Suprapubic skin (tissue), 4 donors: Measurements from ENCODE around the gene HDDC3. TPM values are rescaled to one million over a fixed set of nuclear protein-coding genes. Genes with fewer than 3 reads are reported as not detected.

ENCODE experiments used
- DNase-seq, 2 donors: peaks; one replicate each; pipeline ENCODE4 v3.0.0-alpha.2; 2019; ENCODE audit warnings: low spot score in 2 of 2
- H3K27ac ChIP-seq: fragments of 200-600 bp; sonication (generic); one replicate; pipeline ENCODE4 v1.5.1; 2019
- H3K27me3 ChIP-seq: fragments of 200-600 bp; sonication (generic); one replicate; pipeline ENCODE4 v1.5.1; 2019
- H3K36me3 ChIP-seq: fragments of 200-600 bp; sonication (generic); one replicate; pipeline ENCODE4 v1.5.1; 2019
- H3K4me1 ChIP-seq: fragments of 200-600 bp; sonication (generic); one replicate; pipeline ENCODE4 v1.5.1; 2019
- H3K4me3 ChIP-seq: fragments of 200-600 bp; sonication (generic); one replicate; pipeline ENCODE4 v1.5.1; 2019; ENCODE audit warnings: mild to moderate bottlenecking
- H3K9me3 ChIP-seq: fragments of 200-600 bp; sonication (generic); one replicate; pipeline ENCODE4 v1.5.1; 2019
- EP300 ChIP-seq: sonication (generic); formaldehyde crosslinking; IDR thresholded peaks from one replicate; pipeline ENCODE4 v1.6.1; 2017; ENCODE audit warnings: antibody characterized with exemption
- POLR2A ChIP-seq, 2 donors: fragments of 450-650 bp; IDR thresholded peaks; one replicate each; pipeline ENCODE4 v1.6.1; 2017; ENCODE audit warnings: antibody characterized with exemption in 2 of 2, mild to moderate bottlenecking in 2 of 2, moderate library complexity in 2 of 2
- POLR2AphosphoS5 ChIP-seq, 3 donors: sonication (generic); formaldehyde crosslinking; IDR thresholded peaks; one replicate each; pipeline ENCODE4 v1.6.1; 2017; ENCODE audit warnings: antibody characterized with exemption in 3 of 3
- WGBS: methylation state at CpG from one replicate; pipeline ENCODE4 v1.1.5; 2018; 5-methylcytosine and 5-hydroxymethylcytosine counted together
- total RNA-seq, 4 donors: library from RNA; depleted of rRNA; stranded (reverse); fragments of >200 nt; gene quantifications; one replicate each; pipeline ENCODE4 v1.1.0, GENCODE V29; 2016
- TF ChIP-seq, protein P1 (sequence below), 2 donors: fragments of 200-600 bp in 1 of 2; fragments of 450-650 bp in 1 of 2; sonication (generic) in 1 of 2; IDR thresholded peaks; one replicate each; pipeline ENCODE4 v1.5.1; 2016 to 2019; ENCODE audit warnings: antibody characterized with exemption in 2 of 2, mild to moderate bottlenecking in 1 of 2, moderate library complexity in 1 of 2

HDDC3 gene
- total RNA-seq, 4 donors from 2014 or later: 13.5 to 119 (median 17.0) TPM

DNA sequence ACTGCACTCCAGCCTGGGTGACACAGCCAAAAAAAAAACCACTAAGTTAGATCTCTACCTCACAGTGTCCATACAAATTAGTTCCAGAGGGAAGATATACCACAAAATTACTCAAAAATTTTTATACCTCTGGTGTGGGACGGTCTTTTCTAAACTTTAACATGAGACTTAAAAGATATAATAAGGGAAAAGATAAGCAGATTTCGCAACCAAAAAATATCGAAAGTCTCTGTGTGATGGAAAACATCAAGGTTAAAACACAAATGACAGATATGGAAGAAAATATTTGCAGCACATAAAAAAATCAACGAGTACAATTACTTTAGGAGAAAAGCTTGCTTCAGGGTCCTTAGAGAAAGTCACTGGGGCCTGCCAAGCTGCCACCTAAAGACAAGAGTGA, 10.5 kb downstream of the HDDC3 start:
- WGBS: 88% methylated on average over 4 of the region's 4 CpGs
- H3K27ac ChIP-seq: no peak overlapping the region
- no peaks in the 10 kb centered on the region for H3K9me3 ChIP-seq
- H3K27me3 ChIP-seq: no peaks in the 10 kb centered on the region
- peaks cover 48% of the 10 kb centered on the region for H3K36me3 ChIP-seq
- no peaks in the 10 kb centered on the region for H3K4me1 ChIP-seq
- TF ChIP-seq POLR2A (IDR thresholded peaks at IDR 0.05) (no peak), EP300 (no peak), POLR2AphosphoS5 (IDR thresholded peaks at IDR 0.05) (no peak)
- TF ChIP-seq, protein P1, sequence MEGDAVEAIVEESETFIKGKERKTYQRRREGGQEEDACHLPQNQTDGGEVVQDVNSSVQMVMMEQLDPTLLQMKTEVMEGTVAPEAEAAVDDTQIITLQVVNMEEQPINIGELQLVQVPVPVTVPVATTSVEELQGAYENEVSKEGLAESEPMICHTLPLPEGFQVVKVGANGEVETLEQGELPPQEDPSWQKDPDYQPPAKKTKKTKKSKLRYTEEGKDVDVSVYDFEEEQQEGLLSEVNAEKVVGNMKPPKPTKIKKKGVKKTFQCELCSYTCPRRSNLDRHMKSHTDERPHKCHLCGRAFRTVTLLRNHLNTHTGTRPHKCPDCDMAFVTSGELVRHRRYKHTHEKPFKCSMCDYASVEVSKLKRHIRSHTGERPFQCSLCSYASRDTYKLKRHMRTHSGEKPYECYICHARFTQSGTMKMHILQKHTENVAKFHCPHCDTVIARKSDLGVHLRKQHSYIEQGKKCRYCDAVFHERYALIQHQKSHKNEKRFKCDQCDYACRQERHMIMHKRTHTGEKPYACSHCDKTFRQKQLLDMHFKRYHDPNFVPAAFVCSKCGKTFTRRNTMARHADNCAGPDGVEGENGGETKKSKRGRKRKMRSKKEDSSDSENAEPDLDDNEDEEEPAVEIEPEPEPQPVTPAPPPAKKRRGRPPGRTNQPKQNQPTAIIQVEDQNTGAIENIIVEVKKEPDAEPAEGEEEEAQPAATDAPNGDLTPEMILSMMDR (IDR thresholded peaks at IDR 0.05): no peak
- no peak overlapping the region for H3K4me3 ChIP-seq
- DNase-seq: no peak

DNA sequence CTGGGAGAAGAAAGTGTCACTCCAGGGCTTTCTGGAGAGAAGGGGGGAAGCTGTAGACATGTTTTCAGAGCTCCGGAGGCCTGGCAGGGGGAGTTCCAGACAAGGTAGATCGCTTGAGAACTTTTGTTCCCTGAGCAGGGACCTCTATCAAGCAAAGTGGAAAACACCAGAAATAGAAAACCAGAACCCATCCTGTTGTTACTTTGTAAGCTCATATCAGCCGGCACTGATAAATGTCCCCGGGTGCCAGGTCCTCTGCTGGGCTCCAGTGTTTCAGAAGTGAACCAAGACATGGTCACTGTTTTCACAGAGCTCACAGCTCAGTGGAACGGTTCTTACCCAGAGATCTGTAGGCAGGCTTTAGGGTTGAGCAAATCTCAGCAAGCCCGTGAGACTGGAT, 13.5 kb downstream of the HDDC3 start:
- Histone ChIP-seq H3K27ac (no peak overlapping the region), H3K4me1 (no peaks in the 10 kb centered on the region), H3K36me3 (peaks cover 78% of the 10 kb centered on the region), H3K4me3 (no peak overlapping the region), H3K9me3 (no peaks in the 10 kb centered on the region), H3K27me3 (no peaks in the 10 kb centered on the region)
- 82% methylated on average over 6 of the region's 6 CpGs for WGBS
- TF ChIP-seq POLR2AphosphoS5 (IDR thresholded peaks at IDR 0.05) (no peak), EP300 (no peak), POLR2A (IDR thresholded peaks at IDR 0.05) (no peak)
- TF ChIP-seq, protein P1 (IDR thresholded peaks at IDR 0.05): no peak
- no peak for DNase-seq

DNA sequence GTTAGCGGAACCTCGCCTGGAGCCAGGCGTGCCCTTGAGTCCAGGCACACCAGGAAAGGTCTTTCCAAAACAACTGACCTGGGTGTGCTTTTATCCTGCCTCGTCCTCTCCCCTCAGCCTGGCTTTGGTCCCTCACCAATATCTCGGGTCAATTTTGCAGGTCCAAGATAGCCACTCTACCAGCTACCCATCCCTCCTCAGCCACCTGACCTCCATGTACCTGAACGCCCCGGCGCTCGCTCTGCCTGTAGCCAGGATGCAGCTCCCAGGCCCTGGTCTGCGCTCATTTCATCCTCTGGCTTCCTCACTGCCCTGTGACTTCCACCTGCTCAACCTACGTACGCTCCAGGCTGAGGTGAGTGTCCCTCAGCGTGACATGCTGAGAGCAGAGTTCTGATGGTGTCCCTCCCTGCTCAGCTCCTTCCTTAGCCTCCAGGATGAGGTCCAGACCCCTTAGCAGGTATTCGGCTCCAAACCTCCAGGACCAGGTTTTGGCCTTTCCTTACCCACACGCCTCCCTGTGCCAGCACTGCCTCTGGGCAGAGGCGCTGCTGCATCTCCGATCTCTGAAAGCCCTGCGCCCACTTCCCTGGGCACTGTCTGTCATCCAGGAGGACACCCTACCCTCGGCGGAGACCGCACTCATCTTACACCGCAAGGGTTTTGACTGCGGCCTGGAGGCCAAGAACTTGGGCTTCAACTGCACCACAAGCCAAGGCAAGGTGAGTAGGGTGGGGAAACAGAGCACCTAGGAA, 14.1 kb downstream of the HDDC3 start:
- DNase-seq: no peak
- Histone ChIP-seq H3K27me3 (no peaks in the 10 kb centered on the region), H3K9me3 (no peaks in the 10 kb centered on the region), H3K4me1 (no peaks in the 10 kb centered on the region), H3K4me3 (no peak overlapping the region), H3K36me3 (peaks cover 85% of the 10 kb centered on the region), H3K27ac (no peak overlapping the region)
- 98% methylated on average over 23 of the region's 23 CpGs for WGBS
- no peak for TF ChIP-seq POLR2A (IDR thresholded peaks at IDR 0.05)

DNA sequence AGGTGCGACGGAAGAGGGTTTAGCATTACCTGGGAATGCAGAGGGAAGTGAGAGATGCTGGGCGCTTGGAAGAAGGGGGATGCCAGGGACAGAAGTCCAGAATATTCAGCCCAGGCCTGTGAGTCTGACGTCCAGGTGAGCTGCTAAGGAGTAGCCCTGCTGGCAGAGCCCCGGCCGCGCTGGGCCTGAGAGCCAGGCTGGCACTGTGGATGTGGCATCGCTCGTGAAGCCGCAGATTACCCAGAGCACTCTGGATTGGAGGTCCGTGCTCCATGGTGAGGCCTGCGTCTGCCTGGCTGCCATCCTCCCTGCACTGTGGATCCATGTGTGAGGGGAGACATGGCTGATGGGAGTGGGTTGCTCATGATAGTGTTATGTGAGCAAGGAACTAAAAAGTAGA, 14.8 kb downstream of the HDDC3 start:
- Histone ChIP-seq H3K36me3 (peaks cover 91% of the 10 kb centered on the region), H3K4me1 (no peaks in the 10 kb centered on the region), H3K27ac (no peak overlapping the region), H3K27me3 (no peaks in the 10 kb centered on the region), H3K9me3 (no peaks in the 10 kb centered on the region), H3K4me3 (no peak overlapping the region)
- WGBS: 93% methylated on average over 12 of the region's 12 CpGs
- TF ChIP-seq, protein P1 (IDR thresholded peaks at IDR 0.05): no peak
- TF ChIP-seq POLR2A (IDR thresholded peaks at IDR 0.05) (no peak), POLR2AphosphoS5 (IDR thresholded peaks at IDR 0.05) (no peak), EP300 (no peak)
- DNase-seq: no peak

DNA sequence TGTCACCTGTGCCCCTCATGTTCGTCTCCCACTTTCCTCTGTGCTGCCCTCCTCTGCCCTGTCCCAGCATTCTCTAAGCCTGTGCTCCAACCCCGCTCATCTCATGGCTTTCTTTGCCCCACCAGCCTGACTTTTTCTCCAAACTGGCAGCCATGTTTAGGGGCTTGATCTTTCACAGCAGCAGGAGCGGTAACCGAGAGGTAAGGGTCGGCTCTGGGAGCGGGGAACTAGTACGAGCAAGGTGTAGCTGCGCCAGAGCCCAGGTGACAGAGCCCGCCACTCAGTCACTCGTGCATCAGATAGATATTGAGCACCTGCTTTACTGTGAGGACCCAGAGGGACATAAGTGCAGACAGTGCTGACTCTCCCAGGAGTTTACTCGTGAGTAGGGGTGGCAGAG, 15.9 kb downstream of the HDDC3 start:
- Histone ChIP-seq H3K27ac (no peak overlapping the region), H3K4me1 (no peaks in the 10 kb centered on the region), H3K4me3 (no peak overlapping the region), H3K36me3 (peaks cover 100% of the 10 kb centered on the region), H3K9me3 (no peaks in the 10 kb centered on the region), H3K27me3 (no peaks in the 10 kb centered on the region)
- WGBS: 92% methylated on average over 11 of the region's 11 CpGs
- no peak for DNase-seq
- TF ChIP-seq POLR2A (IDR thresholded peaks at IDR 0.05) (no peak), POLR2AphosphoS5 (IDR thresholded peaks at IDR 0.05) (no peak), EP300 (no peak)
- TF ChIP-seq, protein P1 (IDR thresholded peaks at IDR 0.05): no peak
